Keratinocyte (primary cell): ENCODE results near the gene DLG5. TPM values are rescaled to one million over a fixed set of nuclear protein-coding genes. Genes with fewer than 3 reads are reported as not detected.

Experiments
- DNase-seq: peaks from one replicate; pipeline ENCODE4 v3.0.0-alpha.2; 2011; ENCODE audit warnings: low read depth, missing footprints, low spot score
- FAIRE-seq: peaks from 2 replicates; lab custom pipeline; 2011; peaks lifted over from hg19 to GRCh38; lab: Jason Lieb, UNC
- H2AFZ ChIP-seq: 2 replicates; pipeline ENCODE4 v1.6.0; 2012; ENCODE audit warnings: low read length, control low read depth, inconsistent platforms; ENCODE audit not compliant: control insufficient read depth
- H3K27ac ChIP-seq: 2 replicates; pipeline ENCODE4 v1.5.1; 2011; ENCODE audit warnings: low read length; ENCODE audit not compliant: control insufficient read depth, insufficient read depth
- H3K27me3 ChIP-seq: 3 replicates; pipeline ENCODE4 v1.6.0; 2011; ENCODE audit warnings: low read length; ENCODE audit not compliant: control insufficient read depth, insufficient read depth; ENCODE audit errors: extremely low read depth
- H3K36me3 ChIP-seq, 2 experiments: 2 replicates in 1 of 2; 3 replicates in 1 of 2; pipeline ENCODE4 v1.5.1; 2011; ENCODE audit warnings: low read length in 2 of 2, mild to moderate bottlenecking in 1 of 2; ENCODE audit not compliant: control insufficient read depth in 2 of 2, insufficient read depth in 2 of 2; ENCODE audit errors: extremely low read depth in 1 of 2
- H3K4me1 ChIP-seq: 3 replicates; pipeline ENCODE4 v1.5.1; 2011; ENCODE audit warnings: low read length; ENCODE audit not compliant: control insufficient read depth, insufficient read depth; ENCODE audit errors: extremely low read depth
- H3K4me2 ChIP-seq: 3 replicates; pipeline ENCODE4 v1.6.0; 2011; ENCODE audit warnings: low read depth, low read length; ENCODE audit not compliant: control insufficient read depth, insufficient read depth; ENCODE audit errors: extremely low read depth
- H3K4me3 ChIP-seq, 3 experiments: fragments of 200-600 bp in 1 of 3; sonication (generic) in 1 of 3; 2 replicates in 2 of 3; 3 replicates in 1 of 3; pipeline ENCODE4 v1.5.1; 2011 to 2016; ENCODE audit warnings: low read length in 3 of 3, mild to moderate bottlenecking in 3 of 3, control low read depth in 2 of 3, inconsistent platforms in 1 of 3, low read depth in 1 of 3, mixed read lengths in 1 of 3, mixed run types in 1 of 3, moderate library complexity in 1 of 3; ENCODE audit not compliant: control insufficient read depth in 2 of 3, insufficient read depth in 2 of 3; ENCODE audit errors: extremely low read depth in 1 of 3
- H3K79me2 ChIP-seq: 2 replicates; pipeline ENCODE4 v1.6.0; 2012; ENCODE audit warnings: low read length; ENCODE audit not compliant: control insufficient read depth, insufficient read depth
- H3K9ac ChIP-seq: 3 replicates; pipeline ENCODE4 v1.6.0; 2011; ENCODE audit warnings: low read length; ENCODE audit not compliant: control insufficient read depth, insufficient read depth; ENCODE audit errors: extremely low read depth
- H3K9me1 ChIP-seq: 3 replicates; pipeline ENCODE4 v1.6.0; 2011; ENCODE audit warnings: low read length; ENCODE audit not compliant: control insufficient read depth, insufficient read depth; ENCODE audit errors: extremely low read depth
- H3K9me3 ChIP-seq: 2 replicates; pipeline ENCODE4 v1.5.1; 2012; ENCODE audit warnings: low read depth, low read length; ENCODE audit not compliant: control insufficient read depth
- H4K20me1 ChIP-seq: 3 replicates; pipeline ENCODE4 v1.6.0; 2011; ENCODE audit warnings: low read length; ENCODE audit not compliant: control insufficient read depth, insufficient read depth; ENCODE audit errors: extremely low read depth
- EZH2 ChIP-seq: IDR thresholded peaks from one replicate; pipeline ENCODE4 v1.6.1; 2012; ENCODE audit warnings: inconsistent platforms, mild to moderate bottlenecking, low read length, moderate library complexity
- dilution Hi-C: fragments of 300-500 bp; cut with MboI; formaldehyde crosslinking; loops from one replicate; pipeline ENCODE4 v1.7.0; 2020; ENCODE audit warnings: low sequenced_read_pairs; ENCODE audit not compliant: extremely low pct_ligation_motif_present
- polyA plus RNA-seq, 5 experiments: library from polyadenylated mRNA; depleted of rRNA in 3 of 5; stranded (reverse) in 3 of 5; stranded (forward) in 1 of 5; unstranded in 1 of 5; fragments of >200 nt; gene quantifications; 1 replicate in 1 of 5; 2 replicates in 3 of 5; 3 replicates in 1 of 5; pipeline versions ENCODE4 v1.2.1 to v1.2.3, GENCODE V29; 2011 to 2012; ENCODE audit warnings: missing spikeins in 2 of 5, low read depth in 1 of 5, low replicate concordance in 1 of 5
- TF ChIP-seq, protein P1 (sequence below), 3 experiments: IDR thresholded peaks in 1 of 3; conservative IDR thresholded peaks in 1 of 3; optimal IDR thresholded peaks in 1 of 3; 2 replicates in 2 of 3; 3 replicates in 1 of 3; pipeline versions ENCODE3 to v1.5.1; 2011; ENCODE audit warnings: low read length in 3 of 3, mild to moderate bottlenecking in 3 of 3, moderate library complexity in 2 of 3, control low read depth in 1 of 3, inconsistent platforms in 1 of 3; ENCODE audit not compliant: insufficient read depth in 2 of 3; ENCODE audit errors: extremely low read depth in 1 of 3

The DLG5 gene
- polyA plus RNA-seq, 1 donor (not counting 4 experiments of a cell fraction or from before 2014, with no cell fraction given): 17.2 TPM

DNA sequence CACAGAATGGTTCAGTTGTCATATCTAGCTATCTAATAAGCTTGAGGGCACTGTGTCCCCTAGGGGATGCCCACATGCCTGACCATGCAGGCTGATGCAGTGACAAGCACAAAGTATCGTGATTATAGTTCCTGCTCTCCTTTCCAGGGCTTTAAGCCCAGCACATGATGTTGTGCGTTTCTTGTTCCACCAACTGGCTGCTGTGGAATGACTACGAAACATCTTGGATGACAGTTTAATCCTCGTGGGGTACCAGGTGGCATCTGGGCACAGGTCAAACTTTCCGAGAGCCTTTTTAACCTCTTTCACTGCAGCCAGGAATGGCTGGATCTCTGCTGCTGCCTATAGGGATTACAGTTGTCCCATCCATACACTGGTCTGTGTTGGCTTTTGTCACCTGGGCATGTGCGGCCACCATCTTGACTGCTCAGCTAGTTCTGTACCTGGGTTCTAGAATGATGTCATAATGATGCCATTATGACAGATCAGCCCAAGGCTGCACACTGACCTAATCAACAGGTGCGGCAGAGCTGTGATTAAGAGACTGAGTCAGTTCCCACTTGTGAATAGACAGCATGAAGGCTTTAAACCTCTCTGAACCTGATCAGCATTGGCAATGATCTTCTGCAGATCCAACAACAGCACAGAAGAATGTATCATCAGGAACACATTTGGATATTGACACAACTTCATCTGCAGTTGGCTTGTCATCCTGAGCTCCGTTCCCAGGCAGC, 144.1 kb downstream of the DLG5 start:
- no peak overlapping the region for H3K4me2 ChIP-seq
- no peak overlapping the region for H3K27ac ChIP-seq
- H3K4me1 ChIP-seq: no peaks in the 10 kb centered on the region
- H3K36me3 ChIP-seq: peaks cover 20 to 22% of the 10 kb centered on the region in 2 experiments
- no peaks in the 10 kb centered on the region for H3K27me3 ChIP-seq
- FAIRE-seq (no peak), DNase-seq (peak; percentile 15)
- no peak overlapping the region for H3K4me3 ChIP-seq
- dilution Hi-C loops: no loop called here
- no peaks in the 10 kb centered on the region for H3K9me3 ChIP-seq
- H4K20me1 ChIP-seq: no peaks in the 10 kb centered on the region
- no peak overlapping the region for H2AFZ ChIP-seq
- H3K9me1 ChIP-seq: no peaks in the 10 kb centered on the region
- no peak overlapping the region for H3K9ac ChIP-seq
- TF ChIP-seq, protein P1, sequence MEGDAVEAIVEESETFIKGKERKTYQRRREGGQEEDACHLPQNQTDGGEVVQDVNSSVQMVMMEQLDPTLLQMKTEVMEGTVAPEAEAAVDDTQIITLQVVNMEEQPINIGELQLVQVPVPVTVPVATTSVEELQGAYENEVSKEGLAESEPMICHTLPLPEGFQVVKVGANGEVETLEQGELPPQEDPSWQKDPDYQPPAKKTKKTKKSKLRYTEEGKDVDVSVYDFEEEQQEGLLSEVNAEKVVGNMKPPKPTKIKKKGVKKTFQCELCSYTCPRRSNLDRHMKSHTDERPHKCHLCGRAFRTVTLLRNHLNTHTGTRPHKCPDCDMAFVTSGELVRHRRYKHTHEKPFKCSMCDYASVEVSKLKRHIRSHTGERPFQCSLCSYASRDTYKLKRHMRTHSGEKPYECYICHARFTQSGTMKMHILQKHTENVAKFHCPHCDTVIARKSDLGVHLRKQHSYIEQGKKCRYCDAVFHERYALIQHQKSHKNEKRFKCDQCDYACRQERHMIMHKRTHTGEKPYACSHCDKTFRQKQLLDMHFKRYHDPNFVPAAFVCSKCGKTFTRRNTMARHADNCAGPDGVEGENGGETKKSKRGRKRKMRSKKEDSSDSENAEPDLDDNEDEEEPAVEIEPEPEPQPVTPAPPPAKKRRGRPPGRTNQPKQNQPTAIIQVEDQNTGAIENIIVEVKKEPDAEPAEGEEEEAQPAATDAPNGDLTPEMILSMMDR (optimal IDR thresholded peaks at IDR 0.05 in 1 of 3, IDR thresholded peaks at IDR 0.05 in 1 of 3, conservative IDR thresholded peaks at IDR 0.05 in 1 of 3; ENCODE audit: extremely low read depth in 1 of 3, insufficient read depth in 2 of 3, low read length in 3 of 3): no peak
- no peak for TF ChIP-seq EZH2
- H3K79me2 ChIP-seq: no peaks in the 10 kb centered on the region

DNA sequence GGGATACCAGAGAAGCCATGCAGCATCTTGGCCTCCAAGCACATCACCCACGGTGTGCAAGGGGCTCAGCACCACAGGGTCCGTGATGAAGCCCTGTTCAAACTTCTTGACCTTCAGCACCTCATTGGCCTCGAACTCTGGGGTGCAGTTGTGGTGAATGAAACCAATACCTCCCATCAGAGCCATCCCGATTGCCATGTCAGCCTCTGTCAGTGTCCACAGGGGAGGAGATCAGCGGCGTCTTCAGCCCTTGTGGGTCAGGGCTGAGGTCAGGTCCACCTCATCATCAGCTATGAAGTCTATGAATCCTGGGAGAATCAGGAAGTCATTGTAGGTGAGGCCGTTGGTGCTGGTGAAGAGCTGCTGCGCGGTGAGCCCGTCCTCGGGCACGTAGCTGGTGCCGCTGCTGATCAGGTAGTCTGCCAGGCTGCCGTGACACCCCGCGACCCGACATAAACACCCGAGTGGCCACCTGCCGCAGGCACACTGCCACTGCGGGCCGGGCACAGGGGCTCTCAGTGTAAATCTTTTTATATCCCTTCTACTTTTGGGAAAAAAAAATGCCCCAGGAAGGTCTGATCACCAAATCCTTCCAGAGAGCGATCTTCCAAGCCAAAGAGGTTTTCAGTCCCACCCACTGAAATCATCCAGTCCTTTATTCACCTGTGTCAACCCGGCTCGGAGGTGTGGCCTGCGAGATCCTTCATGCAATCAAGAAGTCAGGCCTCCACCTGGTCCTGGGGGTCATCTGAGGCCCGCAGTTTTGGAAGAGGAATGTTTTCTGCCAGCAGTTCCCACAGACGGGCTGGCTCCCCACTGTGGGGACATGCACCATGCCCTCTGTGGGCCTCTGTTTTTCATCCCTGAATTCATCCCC, 144.9 kb downstream of the DLG5 start:
- TF ChIP-seq, protein P1 (optimal IDR thresholded peaks at IDR 0.05 in 1 of 3, IDR thresholded peaks at IDR 0.05 in 1 of 3, conservative IDR thresholded peaks at IDR 0.05 in 1 of 3; ENCODE audit: extremely low read depth in 1 of 3, insufficient read depth in 2 of 3, low read length in 3 of 3): no peak
- no peak for TF ChIP-seq EZH2
- Histone ChIP-seq H3K9me1 (no peaks in the 10 kb centered on the region), H3K4me2 (no peak overlapping the region), H3K79me2 (no peaks in the 10 kb centered on the region), H3K27me3 (no peaks in the 10 kb centered on the region), H3K27ac (no peak overlapping the region), H4K20me1 (no peaks in the 10 kb centered on the region), H3K9ac (no peak overlapping the region), H3K36me3 (peaks cover 18 to 22% of the 10 kb centered on the region in 2 experiments), H3K4me3 (no peak overlapping the region), H2AFZ (no peak overlapping the region), H3K9me3 (no peaks in the 10 kb centered on the region), H3K4me1 (no peaks in the 10 kb centered on the region)
- FAIRE-seq: no peak
- dilution Hi-C loops: no loop called here
- no peak for DNase-seq
